Forelimb muscle (tissue), 1 donor: Measurements from ENCODE around the gene TAF11. TPM values are rescaled to one million over a fixed set of nuclear protein-coding genes. Genes with fewer than 3 reads are reported as not detected.
"Not testable (repeated sequence)": the region's sequence is repeated elsewhere in the genome, so short reads cannot be mapped to it uniquely, and the experiment has no call there.

Experiments
- DNase-seq: peaks from one replicate; pipeline ENCODE4 v3.0.0-alpha.2; 2013; ENCODE audit warnings: low read depth
- polyA plus RNA-seq: library from polyadenylated mRNA; unstranded; fragments of 120-200 nt; gene quantifications from one replicate; pipeline ENCODE4 v1.2.1, GENCODE V29; 2013; ENCODE audit not compliant: insufficient read length

TAF11 gene
- polyA plus RNA-seq, 1 donor = 45.3 TPM

GRCh38 chr6:34866509-34866908, 21.3 kb downstream of the TAF11 start:
- DNase-seq = no peak

- no peak for DNase-seq
Measured at GRCh38 chr6:34865107-34865506, 22.7 kb downstream of the TAF11 start.

GRCh38 chr6:34864007-34864406, 23.8 kb downstream of the TAF11 start:
- DNase-seq = no peak

- no peak for DNase-seq
Measured at GRCh38 chr6:34860776-34861175, 27.1 kb downstream of the TAF11 start.

GRCh38 chr6:34859951-34860350, 27.9 kb downstream of the TAF11 start:
- DNase-seq = no peak

- DNase-seq = no peak
Measured at GRCh38 chr6:34858681-34859080, 29.2 kb downstream of the TAF11 start.

GRCh38 chr6:34855463-34855862, 32.4 kb downstream of the TAF11 start:
- DNase-seq = no peak

GRCh38 chr6:34852406-34853085, 35.3 kb downstream of the TAF11 start:
- no peak for DNase-seq

- no peak for DNase-seq
Measured at GRCh38 chr6:34851361-34851760, 36.5 kb downstream of the TAF11 start.

- DNase-seq = not testable (repeated sequence)
Measured at GRCh38 chr6:34849066-34849465, 38.8 kb downstream of the TAF11 start.

- DNase-seq = no peak
Measured at GRCh38 chr6:34839666-34840352, 48.0 kb downstream of the TAF11 start.

- no peak for DNase-seq
Measured at GRCh38 chr6:34837528-34837927, 50.3 kb downstream of the TAF11 start.

- no peak for DNase-seq
Measured at GRCh38 chr6:34836451-34836850, 51.4 kb downstream of the TAF11 start.

- no peak for DNase-seq
Measured at GRCh38 chr6:34836008-34836407, 51.8 kb downstream of the TAF11 start.

- no peak for DNase-seq
Measured at GRCh38 chr6:34834789-34835518, 52.9 kb downstream of the TAF11 start.

- DNase-seq = no peak
Measured at GRCh38 chr6:34832942-34833341, 54.9 kb downstream of the TAF11 start.

GRCh38 chr6:34829137-34829536, 58.7 kb downstream of the TAF11 start:
- DNase-seq = no peak

Other genes starting within 250 kb of the TAF11 start
- 87.2 TPM for gene ILRUN, start 191.3 kb downstream of the TAF11 start, polyA plus RNA-seq
- gene SNRPC, start 130.5 kb downstream of the TAF11 start, polyA plus RNA-seq = 104 TPM
- gene BLTP3A, start 96.0 kb downstream of the TAF11 start, polyA plus RNA-seq = 13.0 TPM
- 40.8 TPM for gene ANKS1A, start 1.2 kb upstream of the TAF11 start, polyA plus RNA-seq